BLaER1 treated with 17β-estradiol and CSF1 and Interleukin-3, amounts not matched to agents 10 nM and 100 nM (cell line): ENCODE results near the gene DNAH8.

ENCODE experiments used
- H3K27ac ChIP-seq, 11 experiments: shearing (Covaris generic); formaldehyde crosslinking; 2 replicates each; pipeline ENCODE4 v1.8.1; 2022
- H3K27me3 ChIP-seq, 11 experiments: shearing (Covaris generic); formaldehyde crosslinking; 2 replicates each; pipeline ENCODE4 v1.8.1; 2022
- H3K36me3 ChIP-seq, 11 experiments: shearing (Covaris generic); formaldehyde crosslinking; 2 replicates each; pipeline ENCODE4 v1.8.1; 2022
- H3K4me1 ChIP-seq, 10 experiments: shearing (Covaris generic); formaldehyde crosslinking; 2 replicates each; pipeline ENCODE4 v1.8.1; 2022
- H3K4me2 ChIP-seq, 11 experiments: shearing (Covaris generic); formaldehyde crosslinking; 2 replicates each; pipeline ENCODE4 v1.8.1; 2022
- H3K4me3 ChIP-seq, 10 experiments: shearing (Covaris generic); formaldehyde crosslinking; 2 replicates each; pipeline ENCODE4 v1.8.1; 2022
- H3K9ac ChIP-seq, 11 experiments: shearing (Covaris generic); formaldehyde crosslinking; 2 replicates each; pipeline ENCODE4 v1.8.1; 2022
- H3K9me3 ChIP-seq, 11 experiments: shearing (Covaris generic); formaldehyde crosslinking; replicated peaks in 1 of 11; 2 replicates each; pipeline ENCODE4 v1.8.1; 2022
- H4K20me1 ChIP-seq, 11 experiments: shearing (Covaris generic); formaldehyde crosslinking; 2 replicates each; pipeline ENCODE4 v1.8.1; 2022
- Cebpa-rat ChIP-seq, 11 experiments: shearing (Covaris generic); IDR thresholded peaks; 2 replicates each; pipeline ENCODE4 v1.8.1; 2022

DNAH8 gene

GRCh38 chr6:38715016-38715689, at the start of gene DNAH8:
TSS of gene DNAH8 (plus strand) at chr6:38715311. CDS start at chr6:38722810, 7,499 bp downstream.
- H3K27me3 ChIP-seq = no peaks in the 10 kb centered on the region
- H3K9ac ChIP-seq = no peak within 1 kb of the TSS
- H3K27ac ChIP-seq = no peak within 1 kb of the TSS; a peak in 1 of 22 replicates
- peak within 1 kb of the TSS in 6 of 11 experiments; percentile 26 to 76 (median 54); a peak in 8 of 22 replicates for H3K4me2 ChIP-seq
- H3K36me3 ChIP-seq = no peaks in the 10 kb centered on the region
- TF ChIP-seq Cebpa-rat (IDR thresholded peaks at IDR 0.05) = no peak
- H3K4me3 ChIP-seq = no peak within 1 kb of the TSS
- peaks cover 0 to 21% (median 5%) of the 10 kb centered on the region in 10 experiments; a peak in 9 of 20 replicates for H3K4me1 ChIP-seq
- H3K9me3 ChIP-seq = peaks cover 11 to 19% (median 14%) of the 10 kb centered on the region in 11 experiments
- H4K20me1 ChIP-seq = no peaks in the 10 kb centered on the region

GRCh38 chr6:38671885-38672467, 43.1 kb upstream of the DNAH8 start:
- Histone ChIP-seq H3K27me3 (no peaks in the 10 kb centered on the region), H3K4me1 (peaks cover 12 to 23% (median 15%) of the 10 kb centered on the region in 10 experiments), H3K9me3 (peaks cover 6 to 15% (median 11%) of the 10 kb centered on the region in 11 experiments; a peak in 14 of 22 replicates), H4K20me1 (no peaks in the 10 kb centered on the region), H3K27ac (no peak overlapping the region), H3K9ac (no peak overlapping the region), H3K36me3 (peaks cover 21 to 31% (median 30%) of the 10 kb centered on the region in 11 experiments; a peak in 21 of 22 replicates), H3K4me2 (no peak overlapping the region), H3K4me3 (no peak overlapping the region)
- no peak for TF ChIP-seq Cebpa-rat (IDR thresholded peaks at IDR 0.05)

GRCh38 chr6:38673397-38674165, 41.5 kb upstream of the DNAH8 start:
- TF ChIP-seq Cebpa-rat (IDR thresholded peaks at IDR 0.05) = no peak
- Histone ChIP-seq H3K4me1 (peaks cover 12 to 32% (median 18%) of the 10 kb centered on the region in 10 experiments), H3K4me3 (no peak overlapping the region), H3K9me3 (peaks cover 6 to 15% (median 11%) of the 10 kb centered on the region in 11 experiments; a peak in 14 of 22 replicates), H3K27me3 (no peaks in the 10 kb centered on the region), H3K36me3 (peaks cover 30 to 47% (median 45%) of the 10 kb centered on the region in 11 experiments), H3K27ac (peak overlapping the region in 1 of 11 experiments; percentile 11; a peak in 1 of 22 replicates), H3K9ac (no peak overlapping the region), H4K20me1 (no peaks in the 10 kb centered on the region), H3K4me2 (peak overlapping the region; percentile 30 to 64 (median 47))

GRCh38 chr6:38676236-38676973, 38.7 kb upstream of the DNAH8 start:
- Histone ChIP-seq H4K20me1 (no peaks in the 10 kb centered on the region), H3K9ac (no peak overlapping the region), H3K27ac (no peak overlapping the region), H3K4me3 (no peak overlapping the region), H3K9me3 (peaks cover 6 to 15% (median 11%) of the 10 kb centered on the region in 11 experiments; a peak in 14 of 22 replicates), H3K4me2 (peak overlapping the region in 1 of 11 experiments; percentile 22; a peak in 2 of 22 replicates), H3K4me1 (peaks cover 12 to 33% (median 19%) of the 10 kb centered on the region in 10 experiments), H3K36me3 (peaks cover 44 to 75% (median 74%) of the 10 kb centered on the region in 11 experiments), H3K27me3 (no peaks in the 10 kb centered on the region)
- no peak; a peak in 1 of 22 replicates for TF ChIP-seq Cebpa-rat (IDR thresholded peaks at IDR 0.05)

GRCh38 chr6:38676974-38677544, 38.1 kb upstream of the DNAH8 start:
- Histone ChIP-seq H3K4me1 (peaks cover 12 to 39% (median 19%) of the 10 kb centered on the region in 10 experiments), H4K20me1 (no peaks in the 10 kb centered on the region), H3K36me3 (peaks cover 44 to 82% (median 78%) of the 10 kb centered on the region in 11 experiments), H3K27me3 (no peaks in the 10 kb centered on the region), H3K4me3 (no peak overlapping the region), H3K9ac (no peak overlapping the region), H3K9me3 (peaks cover 6 to 15% (median 11%) of the 10 kb centered on the region in 11 experiments; a peak in 14 of 22 replicates), H3K27ac (no peak overlapping the region), H3K4me2 (peak overlapping the region in 3 of 11 experiments; percentile 18 to 54 (median 22); a peak in 3 of 22 replicates)
- TF ChIP-seq Cebpa-rat (IDR thresholded peaks at IDR 0.05) = no peak

- Histone ChIP-seq H3K9ac (no peak overlapping the region), H4K20me1 (no peaks in the 10 kb centered on the region; a peak in 1 of 22 replicates), H3K36me3 (peaks cover 52 to 94% (median 88%) of the 10 kb centered on the region in 11 experiments), H3K27me3 (no peaks in the 10 kb centered on the region), H3K4me1 (peaks cover 11 to 41% (median 18%) of the 10 kb centered on the region in 10 experiments), H3K27ac (no peak overlapping the region), H3K4me2 (no peak overlapping the region), H3K4me3 (no peak overlapping the region), H3K9me3 (peaks cover 6 to 15% (median 11%) of the 10 kb centered on the region in 11 experiments; a peak in 14 of 22 replicates)
- no peak for TF ChIP-seq Cebpa-rat (IDR thresholded peaks at IDR 0.05)
These were observed 36.8 kb upstream of the DNAH8 start for GRCh38 chr6:38678178-38678760.

- no peak for TF ChIP-seq Cebpa-rat (IDR thresholded peaks at IDR 0.05)
- Histone ChIP-seq H3K36me3 (peaks cover 63 to 100% (median 95%) of the 10 kb centered on the region in 11 experiments), H3K4me2 (no peak overlapping the region), H3K4me3 (no peak overlapping the region), H3K9me3 (peaks cover under 1 to 9% (median 4%) of the 10 kb centered on the region in 11 experiments; a peak in 13 of 22 replicates), H3K4me1 (peaks cover 0 to 30% (median 4%) of the 10 kb centered on the region in 10 experiments; a peak in 9 of 20 replicates), H3K27me3 (no peaks in the 10 kb centered on the region), H3K9ac (no peak overlapping the region), H4K20me1 (no peaks in the 10 kb centered on the region; a peak in 1 of 22 replicates), H3K27ac (no peak overlapping the region)
These were observed 35.4 kb upstream of the DNAH8 start for GRCh38 chr6:38679668-38680067.
